AG10803 (cell line): Measurements from ENCODE around the gene HMX1.

Experiments
- DNase-seq: peaks from one replicate; pipeline ENCODE4 v3.0.0; 2010; ENCODE audit warnings: low read depth
- H3K4me3 ChIP-seq: 2 replicates; pipeline ENCODE4 v1.5.1; 2011; ENCODE audit warnings: mild to moderate bottlenecking, low read length, control low read depth
- TF ChIP-seq, protein P1 (sequence below): conservative IDR thresholded peaks from 2 replicates; pipeline ENCODE4 v1.5.1; 2011; ENCODE audit warnings: mild to moderate bottlenecking, low read length, control low read depth, inconsistent platforms

HMX1 gene

DNA sequence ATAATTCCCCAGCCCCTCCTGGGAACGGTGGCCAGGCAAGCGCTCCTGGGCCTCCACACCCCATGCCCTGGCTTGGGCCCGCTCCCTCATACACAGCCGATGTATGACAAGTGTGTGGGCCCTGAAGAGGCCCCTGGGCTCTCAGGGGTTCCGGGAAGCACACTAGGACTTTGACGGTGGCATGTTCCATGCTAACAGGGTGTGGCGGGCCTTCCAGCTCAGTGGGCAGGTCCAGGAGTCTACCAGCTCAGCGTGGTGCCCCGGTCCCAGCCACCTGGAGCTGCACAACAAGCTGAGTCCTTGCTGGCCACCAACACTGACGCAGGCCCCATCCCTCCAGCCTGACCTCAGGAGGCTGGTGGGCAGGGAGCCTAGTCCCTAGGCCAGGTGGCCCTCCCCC is 24.4 kb upstream of the HMX1 start:
- no peak overlapping the region for H3K4me3 ChIP-seq
- TF ChIP-seq, protein P1, sequence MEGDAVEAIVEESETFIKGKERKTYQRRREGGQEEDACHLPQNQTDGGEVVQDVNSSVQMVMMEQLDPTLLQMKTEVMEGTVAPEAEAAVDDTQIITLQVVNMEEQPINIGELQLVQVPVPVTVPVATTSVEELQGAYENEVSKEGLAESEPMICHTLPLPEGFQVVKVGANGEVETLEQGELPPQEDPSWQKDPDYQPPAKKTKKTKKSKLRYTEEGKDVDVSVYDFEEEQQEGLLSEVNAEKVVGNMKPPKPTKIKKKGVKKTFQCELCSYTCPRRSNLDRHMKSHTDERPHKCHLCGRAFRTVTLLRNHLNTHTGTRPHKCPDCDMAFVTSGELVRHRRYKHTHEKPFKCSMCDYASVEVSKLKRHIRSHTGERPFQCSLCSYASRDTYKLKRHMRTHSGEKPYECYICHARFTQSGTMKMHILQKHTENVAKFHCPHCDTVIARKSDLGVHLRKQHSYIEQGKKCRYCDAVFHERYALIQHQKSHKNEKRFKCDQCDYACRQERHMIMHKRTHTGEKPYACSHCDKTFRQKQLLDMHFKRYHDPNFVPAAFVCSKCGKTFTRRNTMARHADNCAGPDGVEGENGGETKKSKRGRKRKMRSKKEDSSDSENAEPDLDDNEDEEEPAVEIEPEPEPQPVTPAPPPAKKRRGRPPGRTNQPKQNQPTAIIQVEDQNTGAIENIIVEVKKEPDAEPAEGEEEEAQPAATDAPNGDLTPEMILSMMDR: no peak
- DNase-seq: no peak

DNA sequence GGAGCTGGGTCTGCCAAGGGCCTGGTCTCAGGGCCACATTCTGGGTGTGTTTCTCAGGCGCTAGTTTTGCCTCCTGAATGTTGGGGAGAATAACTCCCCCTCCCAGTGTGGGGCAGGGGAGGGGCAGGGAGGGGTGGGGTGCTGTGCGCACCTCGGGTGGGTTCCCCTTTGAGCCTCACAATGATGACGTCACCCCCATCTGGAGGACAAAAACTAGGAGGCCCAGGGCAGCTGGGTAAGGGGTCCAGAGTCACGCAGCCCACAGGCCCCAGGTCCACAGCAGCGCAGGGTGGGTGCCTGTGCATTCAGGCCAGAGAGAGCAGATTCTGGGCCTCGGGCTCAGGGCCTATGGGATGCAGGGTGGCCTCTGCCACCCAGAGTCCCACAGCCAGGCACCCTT is 23.7 kb upstream of the HMX1 start:
- TF ChIP-seq, protein P1: no peak
- DNase-seq: no peak
- no peak overlapping the region for H3K4me3 ChIP-seq

DNA sequence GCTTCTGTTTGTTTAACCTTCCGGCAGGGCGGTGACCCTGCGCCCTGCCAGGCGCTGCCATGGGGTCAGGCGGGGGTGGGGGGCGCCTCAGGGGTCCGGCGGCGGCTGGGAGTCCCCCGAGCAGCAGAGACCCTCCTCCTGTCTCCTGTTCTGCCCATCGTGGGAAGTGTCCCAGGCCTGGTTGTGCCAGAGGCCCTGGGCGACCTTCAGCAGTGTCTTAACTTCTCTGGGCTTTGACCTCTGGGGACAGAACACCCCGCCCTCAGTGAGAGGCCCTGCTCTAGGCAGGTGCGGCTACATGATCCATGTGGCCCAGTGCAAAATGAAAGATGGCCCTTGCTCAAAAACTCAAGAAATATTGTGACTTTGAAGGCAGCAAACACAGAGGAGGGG is 22.8 kb upstream of the HMX1 start:
- DNase-seq: no peak
- TF ChIP-seq, protein P1: no peak
- H3K4me3 ChIP-seq: no peak overlapping the region

DNA sequence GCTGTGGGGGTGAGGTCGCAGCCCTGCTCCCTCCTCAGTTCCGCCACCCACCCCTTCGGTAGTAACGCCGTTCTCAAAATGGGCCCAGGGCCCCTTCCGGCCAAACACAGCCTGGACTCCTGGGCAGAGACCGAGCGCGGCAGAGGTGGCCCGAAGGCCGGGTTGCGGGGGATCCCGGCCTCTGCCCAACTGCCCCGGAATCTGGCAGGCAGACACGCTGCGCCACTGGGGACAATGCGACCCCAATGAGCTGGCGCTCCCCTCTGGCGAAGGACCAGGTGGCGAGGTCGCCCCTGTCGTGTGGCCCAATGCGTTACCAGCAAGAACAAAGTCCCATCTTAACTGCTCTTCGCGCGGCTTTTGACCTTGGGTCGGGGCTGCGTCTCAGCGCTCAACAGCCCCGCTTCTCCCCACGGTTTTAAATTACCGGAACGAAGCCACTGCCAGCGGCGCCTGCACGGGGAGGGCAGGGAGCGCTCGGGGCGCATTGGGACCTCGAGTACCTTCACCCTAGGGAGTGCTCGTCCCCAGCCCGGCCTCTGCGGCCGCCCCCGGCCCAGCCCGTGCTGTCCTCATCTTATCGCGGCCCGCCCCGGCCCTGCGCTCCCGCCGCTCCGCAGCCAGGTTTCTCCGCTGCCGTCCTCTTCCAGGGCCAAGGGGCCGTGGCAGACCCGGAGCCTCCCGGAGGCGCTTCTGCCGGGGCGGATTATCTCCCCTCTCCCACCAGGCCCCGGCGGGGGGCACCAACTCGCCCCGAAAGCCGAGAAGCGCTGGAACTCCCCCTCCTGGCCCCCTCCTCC is 22.2 kb upstream of the HMX1 start:
- no peak overlapping the region for H3K4me3 ChIP-seq
- TF ChIP-seq, protein P1: no peak
- DNase-seq: no peak

DNA sequence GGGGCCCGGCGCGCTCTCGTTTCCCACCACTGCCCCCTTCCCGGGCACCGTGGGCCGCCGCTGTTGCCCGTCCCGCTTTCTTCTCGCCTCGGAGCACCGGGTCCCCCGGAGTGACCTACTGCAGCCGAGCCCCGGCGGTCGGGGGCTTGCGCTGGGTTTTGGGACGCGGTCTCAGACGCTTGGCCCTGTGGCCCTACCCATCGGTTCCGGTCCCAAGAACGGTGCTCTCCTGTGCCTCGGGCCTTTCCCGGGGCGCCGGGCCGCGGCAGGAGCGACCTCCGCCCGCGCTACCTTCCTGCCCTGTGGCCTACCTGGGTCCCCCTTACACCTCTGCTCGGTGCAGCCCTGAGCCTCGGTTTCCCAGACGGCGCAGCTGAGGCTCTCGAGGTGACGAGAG is 21.6 kb upstream of the HMX1 start:
- TF ChIP-seq, protein P1: no peak
- no peak overlapping the region for H3K4me3 ChIP-seq
- no peak for DNase-seq

DNA sequence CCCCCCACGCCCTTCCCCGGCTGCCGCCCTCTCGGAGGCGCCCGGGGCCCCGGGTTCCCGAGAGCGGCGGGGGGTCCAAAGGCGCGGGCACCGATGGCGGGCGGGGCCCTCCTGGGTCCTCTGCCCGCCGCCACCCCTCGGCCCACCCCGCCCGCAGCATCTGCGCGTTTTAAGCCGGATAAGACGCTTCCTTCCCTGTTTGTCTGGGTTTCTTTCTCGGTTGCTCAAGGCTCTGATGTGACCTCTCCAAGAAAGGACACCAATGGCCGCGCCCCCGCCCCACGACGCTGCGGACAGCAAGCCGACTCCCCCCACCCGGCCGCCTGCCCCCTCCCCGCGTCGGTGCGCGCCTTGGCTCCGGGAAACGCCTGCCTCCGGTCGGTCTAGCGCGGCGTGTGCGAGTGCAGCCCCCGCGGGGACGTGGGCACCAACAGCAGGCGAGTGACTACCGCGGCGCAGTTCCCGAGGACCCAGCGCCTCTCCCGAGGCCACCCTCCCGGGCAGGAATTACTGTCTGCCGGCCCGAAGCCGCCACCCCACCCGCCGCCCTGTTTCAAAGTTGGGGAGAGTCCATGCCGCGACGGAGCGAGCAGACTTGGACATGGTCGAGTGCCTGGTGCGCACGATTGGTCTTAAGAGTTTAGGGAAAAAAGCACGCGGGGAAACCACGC is 21.1 kb upstream of the HMX1 start:
- no peak overlapping the region for H3K4me3 ChIP-seq
- no peak for DNase-seq
- TF ChIP-seq, protein P1: no peak
